HG03103 (cell line): Measurements from ENCODE around the gene TBX2.

Experiments
- ATAC-seq: cut with Tn5 transposase; IDR thresholded peaks from one replicate; pipeline ENCODE4 v1.9.1; 2021; ENCODE audit warnings: low read depth; ENCODE audit not compliant: unreplicated experiment

TBX2 gene

DNA sequence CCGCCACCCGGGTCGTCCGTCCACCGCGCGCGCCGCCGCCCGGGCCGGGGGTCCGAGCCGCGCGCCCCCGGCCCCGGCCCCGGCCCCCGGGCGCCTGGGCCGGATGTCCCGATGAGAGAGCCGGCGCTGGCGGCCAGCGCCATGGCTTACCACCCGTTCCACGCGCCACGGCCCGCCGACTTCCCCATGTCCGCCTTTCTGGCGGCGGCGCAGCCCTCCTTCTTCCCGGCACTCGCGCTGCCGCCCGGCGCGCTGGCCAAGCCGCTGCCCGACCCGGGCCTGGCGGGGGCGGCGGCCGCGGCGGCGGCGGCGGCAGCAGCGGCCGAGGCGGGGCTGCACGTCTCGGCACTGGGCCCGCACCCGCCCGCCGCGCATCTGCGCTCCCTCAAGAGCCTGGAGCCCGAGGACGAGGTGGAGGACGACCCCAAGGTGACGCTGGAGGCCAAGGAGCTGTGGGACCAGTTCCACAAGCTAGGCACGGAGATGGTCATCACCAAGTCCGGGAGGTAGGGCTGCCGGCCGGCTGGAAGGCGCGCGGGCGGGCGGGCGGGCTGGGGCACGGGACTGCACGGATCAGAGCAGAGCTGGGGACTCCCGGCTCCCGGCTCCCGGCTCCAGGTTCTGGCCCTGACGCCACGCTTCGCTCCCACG lies 548 bp downstream of the TBX2 start:
- no peak for ATAC-seq

DNA sequence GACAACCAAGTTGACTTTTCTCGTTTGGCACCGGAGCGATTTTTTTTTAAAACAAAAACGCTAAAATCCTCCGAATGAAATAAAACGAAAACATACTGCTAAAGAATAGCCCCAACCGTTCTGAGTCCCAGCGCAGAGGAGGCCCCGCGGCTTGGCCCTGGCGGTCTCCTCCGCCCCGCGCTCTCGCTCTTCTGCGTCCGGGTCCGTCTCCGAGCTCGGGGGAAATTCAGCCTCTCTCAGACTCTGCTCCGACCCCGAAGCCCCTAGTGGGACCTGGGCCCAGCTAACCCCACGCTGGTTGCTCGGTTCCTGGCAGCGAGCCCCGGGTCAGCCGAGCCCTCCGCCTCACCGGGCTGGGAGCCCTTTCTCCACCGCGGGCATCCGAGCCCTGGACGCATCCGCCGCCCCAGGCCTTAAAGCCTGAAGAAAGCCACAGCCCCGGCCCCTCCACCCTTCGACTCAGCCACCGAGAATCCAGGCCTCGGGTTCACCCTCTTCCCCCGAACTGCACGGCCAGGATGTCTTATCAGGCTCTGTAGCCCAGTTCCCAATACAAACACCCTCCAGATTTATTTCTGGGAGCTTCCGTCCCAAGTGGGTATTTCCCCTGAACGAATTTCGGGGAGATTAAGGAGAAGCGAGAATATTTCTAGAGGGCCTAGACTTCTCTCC lies 1.2 kb downstream of the TBX2 start:
- ATAC-seq, result no peak

- ATAC-seq, result no peak
Observed at GRCh38 chr17:61401389-61402072, 1.9 kb downstream of the TBX2 start.

DNA sequence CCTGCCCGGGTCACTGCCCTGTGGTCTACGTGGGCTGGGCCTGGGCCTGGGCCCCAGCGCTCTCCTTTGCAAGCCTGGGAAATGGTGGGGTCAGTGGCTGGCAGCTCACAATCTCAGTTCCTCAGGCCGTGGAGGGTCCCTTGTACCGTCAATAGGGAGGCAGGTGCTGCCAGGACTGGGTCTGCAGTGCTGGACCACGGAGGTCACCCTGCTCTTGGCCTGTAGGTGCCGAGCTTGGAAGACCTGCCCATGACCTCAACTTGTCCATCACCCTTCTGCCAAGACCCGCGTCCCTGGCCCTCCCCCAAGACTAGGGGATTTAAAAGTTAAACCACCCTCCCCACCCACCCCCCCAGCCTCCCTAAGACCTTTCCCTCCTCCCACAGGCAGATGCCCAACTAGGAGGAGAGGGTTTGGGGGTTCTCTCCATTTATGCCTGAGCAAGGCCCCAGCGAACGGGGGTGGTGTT lies 2.5 kb downstream of the TBX2 start:
- ATAC-seq, result no peak

DNA sequence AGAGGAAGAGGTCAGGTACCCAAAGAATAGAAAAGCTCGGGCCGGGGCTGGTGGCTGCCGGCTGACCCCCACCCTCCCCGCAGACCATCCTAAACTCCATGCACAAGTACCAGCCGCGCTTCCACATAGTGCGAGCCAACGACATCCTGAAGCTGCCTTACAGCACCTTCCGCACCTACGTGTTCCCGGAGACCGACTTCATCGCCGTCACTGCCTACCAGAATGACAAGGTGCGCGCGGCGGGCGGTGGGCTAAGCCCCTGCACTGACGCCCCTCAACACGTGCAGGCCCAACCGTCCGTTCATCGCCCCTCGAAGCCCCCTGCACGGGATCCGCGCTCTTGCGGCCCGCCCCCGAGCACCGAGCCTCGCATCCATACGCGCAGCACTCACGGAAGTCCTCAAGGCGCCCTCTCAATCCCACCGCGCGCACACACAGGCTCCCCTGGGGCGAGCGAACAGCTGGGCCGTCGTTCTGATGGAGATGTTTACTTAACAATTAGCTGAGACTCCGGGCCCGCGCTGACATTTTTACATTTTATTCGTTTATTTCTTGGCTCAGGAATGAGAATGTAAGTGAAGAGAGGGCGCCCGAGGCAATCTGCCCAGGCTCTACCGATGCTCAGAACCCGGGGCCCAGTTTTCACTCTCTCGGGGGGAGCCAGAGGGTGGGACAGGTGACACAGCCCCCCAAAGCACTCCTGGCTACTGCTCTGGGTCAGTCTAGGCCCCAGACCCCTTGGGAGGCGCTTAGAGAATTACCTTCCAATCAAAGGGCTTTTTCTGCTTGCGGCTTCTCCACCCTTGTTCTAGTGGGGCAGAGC lies 3.5 kb downstream of the TBX2 start:
- ATAC-seq, result no peak

- no peak for ATAC-seq
Observed at GRCh38 chr17:61403801-61404662, 4.4 kb downstream of the TBX2 start.

- no peak for ATAC-seq
Observed at GRCh38 chr17:61404663-61404912, 4.9 kb downstream of the TBX2 start.

DNA sequence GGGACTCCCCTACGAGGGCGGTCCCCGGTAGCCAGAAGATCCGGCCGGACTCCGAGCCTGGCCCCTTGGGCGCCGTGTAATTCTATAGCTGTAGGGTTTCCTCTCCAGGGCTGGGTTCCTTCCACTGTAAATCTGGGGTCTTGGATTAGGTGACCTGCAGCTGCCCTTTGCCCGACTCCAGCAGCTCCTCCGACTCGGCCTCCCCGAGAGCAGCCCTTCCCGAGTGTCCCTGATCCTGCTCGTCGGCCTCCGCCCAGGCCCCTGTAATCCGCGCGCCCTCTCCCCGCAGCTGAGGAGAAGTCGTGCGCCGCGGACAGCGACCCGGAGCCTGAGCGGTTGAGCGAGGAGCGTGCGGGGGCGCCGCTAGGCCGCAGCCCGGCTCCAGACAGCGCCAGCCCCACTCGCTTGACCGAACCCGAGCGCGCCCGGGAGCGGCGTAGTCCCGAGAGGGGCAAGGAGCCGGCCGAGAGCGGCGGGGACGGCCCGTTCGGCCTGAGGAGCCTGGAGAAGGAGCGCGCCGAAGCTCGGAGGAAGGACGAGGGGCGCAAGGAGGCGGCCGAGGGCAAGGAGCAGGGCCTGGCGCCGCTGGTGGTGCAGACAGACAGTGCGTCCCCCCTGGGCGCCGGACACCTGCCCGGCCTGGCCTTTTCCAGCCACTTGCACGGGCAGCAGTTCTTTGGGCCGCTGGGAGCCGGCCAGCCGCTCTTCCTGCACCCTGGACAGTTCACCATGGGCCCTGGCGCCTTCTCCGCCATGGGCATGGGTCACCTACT lies 5.5 kb downstream of the TBX2 start:
- ATAC-seq, result no peak

GRCh38 chr17:61405686-61406536 lies 6.3 kb downstream of the TBX2 start:
- no peak for ATAC-seq

DNA sequence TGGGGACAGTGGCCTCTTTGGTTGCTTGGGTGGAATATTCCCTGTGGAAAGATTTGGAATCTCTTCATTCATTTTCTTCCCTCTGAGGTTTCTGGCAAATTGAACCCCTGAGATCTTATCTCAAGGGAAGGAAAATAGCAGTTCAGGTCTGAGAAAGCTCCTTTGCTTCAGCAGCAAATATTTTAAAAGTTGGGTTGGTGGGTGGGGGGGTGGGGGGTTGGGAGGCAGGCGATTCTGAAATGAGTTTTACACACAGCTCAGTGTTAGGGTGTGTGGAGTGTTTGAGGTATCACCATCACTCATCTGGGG lies 6.8 kb downstream of the TBX2 start:
- ATAC-seq, result no peak

DNA sequence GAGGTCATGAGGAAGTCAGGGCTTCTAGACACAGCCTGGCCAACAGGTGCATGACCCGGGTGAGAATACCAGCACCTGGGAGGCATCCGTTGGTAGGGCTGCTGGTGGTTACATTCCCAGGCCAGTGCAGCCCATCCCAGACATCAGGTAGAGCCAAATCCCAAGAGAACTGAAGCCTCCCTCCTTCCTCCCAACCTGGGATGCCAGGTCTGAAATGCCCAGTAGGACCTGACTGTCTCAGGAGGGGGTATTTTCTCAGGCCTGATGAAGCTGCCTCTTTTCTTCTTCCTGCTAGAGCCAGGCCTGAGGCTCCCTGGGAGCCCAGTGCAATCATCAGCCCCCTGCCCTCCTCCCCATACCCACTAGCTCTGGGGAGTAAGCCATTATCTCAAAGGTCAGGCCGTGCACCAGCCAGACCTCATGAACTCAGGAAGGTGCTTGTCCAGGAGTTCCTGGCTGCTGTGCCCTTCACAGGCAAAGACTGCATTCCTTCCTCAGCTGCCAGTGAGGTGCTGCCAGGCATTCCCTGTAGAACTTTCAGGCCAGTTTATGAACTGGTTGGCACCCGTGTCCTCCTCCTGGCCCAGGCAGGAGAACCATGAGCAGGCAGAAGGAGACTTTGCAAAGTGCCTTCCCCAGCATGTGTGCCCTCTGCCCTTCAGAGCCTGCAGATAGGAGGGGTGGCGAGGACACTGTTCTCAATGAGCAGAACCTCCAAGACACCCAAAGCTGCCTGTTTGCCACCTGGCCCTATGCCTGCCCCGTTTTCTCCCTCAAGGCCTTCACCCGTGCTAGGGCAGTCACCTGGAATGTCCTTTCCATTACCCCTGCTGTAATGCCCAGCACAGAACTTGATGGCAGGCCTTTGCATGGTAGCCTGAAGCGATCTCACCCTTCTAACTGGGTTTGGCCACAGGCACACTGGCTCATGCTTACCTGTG lies 7.6 kb downstream of the TBX2 start:
- ATAC-seq, result no peak

GRCh38 chr17:61408151-61409041 lies 8.8 kb downstream of the TBX2 start:
- no peak for ATAC-seq

- no peak for ATAC-seq
Observed at GRCh38 chr17:61409301-61410112, 9.9 kb downstream of the TBX2 start.

- ATAC-seq, result no peak
Observed at GRCh38 chr17:61410141-61411010, 10.7 kb downstream of the TBX2 start.

DNA sequence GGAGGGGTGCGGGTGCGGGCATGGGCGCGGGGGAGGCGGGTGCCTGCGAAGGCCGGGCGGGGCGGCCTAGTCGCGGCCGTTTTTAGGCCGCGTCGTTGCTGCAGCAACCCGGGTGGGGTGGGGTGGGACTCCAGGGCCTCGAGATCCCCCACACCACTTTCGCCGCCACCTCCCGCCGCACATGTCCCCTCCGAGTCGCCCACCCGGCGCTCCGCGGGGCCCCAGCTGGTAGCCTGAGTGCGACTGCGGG lies 11.3 kb downstream of the TBX2 start:
- no peak for ATAC-seq
